Loucy (cell line): ENCODE data around the gene PFDN1.

Source experiments
- CTCF ChIP-seq: fragments of 200-600 bp; sonication (generic); conservative IDR thresholded peaks from 2 replicates; pipeline ENCODE4 v1.5.1; 2014; ENCODE audit warnings: mild to moderate bottlenecking, antibody characterized with exemption, low read length
- EZH2phosphoT487 ChIP-seq: fragments of 200-600 bp; IDR thresholded peaks from 2 replicates; pipeline ENCODE4 v1.6.1; 2018; ENCODE audit warnings: antibody characterized with exemption, mild to moderate bottlenecking, moderate library complexity, borderline replicate concordance

DNA sequence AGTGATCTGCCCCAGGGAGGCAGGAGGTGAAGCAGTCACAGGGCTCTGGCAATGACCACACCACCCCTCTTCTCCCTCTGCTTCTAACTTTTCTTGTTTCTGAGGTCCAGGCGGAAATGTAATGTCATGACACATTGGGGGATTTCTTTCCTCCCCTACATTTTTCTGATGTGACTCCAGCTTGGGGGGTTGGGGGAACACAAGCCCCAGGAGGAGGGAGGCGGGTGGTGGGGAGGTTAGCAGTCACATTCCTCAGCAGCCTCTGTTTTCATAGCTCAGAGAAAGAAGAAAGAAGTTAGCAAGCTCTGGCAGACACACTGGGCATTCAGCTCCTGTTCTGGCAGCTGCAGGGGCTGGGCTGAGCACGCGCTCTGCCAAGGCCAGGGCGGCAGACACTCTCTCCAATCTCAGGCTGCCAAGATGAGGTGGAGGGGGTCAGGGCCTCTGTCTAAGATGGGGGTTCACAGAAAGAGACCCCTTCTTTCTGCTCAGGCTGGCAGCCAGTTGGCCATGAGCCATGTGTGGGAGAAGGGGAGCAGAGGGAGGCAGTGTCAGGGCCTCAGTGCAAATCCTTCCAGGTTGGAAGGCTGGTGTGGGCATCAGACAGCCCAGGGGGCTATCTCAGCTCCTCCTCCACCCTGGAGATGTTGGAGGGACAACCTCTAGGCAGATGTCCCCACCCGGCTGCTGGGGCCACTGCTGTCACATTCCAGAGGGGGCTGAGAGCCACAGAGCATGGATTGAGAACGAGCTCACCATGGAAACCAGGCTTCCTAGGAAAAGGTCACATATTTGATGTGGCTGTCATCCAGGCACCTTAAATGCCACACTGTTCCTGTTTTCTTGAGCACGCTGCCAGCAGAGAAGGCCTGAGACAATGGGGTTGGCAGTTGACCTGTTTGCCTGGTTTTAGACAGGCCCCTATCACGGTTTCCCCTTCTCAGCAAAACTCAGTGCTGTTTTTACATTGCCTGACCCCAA, 20.1 kb upstream of the PFDN1 start:
- TF ChIP-seq CTCF (no peak), EZH2phosphoT487 (no peak)
